ENCODE results near the gene SORCS2.

DNA sequence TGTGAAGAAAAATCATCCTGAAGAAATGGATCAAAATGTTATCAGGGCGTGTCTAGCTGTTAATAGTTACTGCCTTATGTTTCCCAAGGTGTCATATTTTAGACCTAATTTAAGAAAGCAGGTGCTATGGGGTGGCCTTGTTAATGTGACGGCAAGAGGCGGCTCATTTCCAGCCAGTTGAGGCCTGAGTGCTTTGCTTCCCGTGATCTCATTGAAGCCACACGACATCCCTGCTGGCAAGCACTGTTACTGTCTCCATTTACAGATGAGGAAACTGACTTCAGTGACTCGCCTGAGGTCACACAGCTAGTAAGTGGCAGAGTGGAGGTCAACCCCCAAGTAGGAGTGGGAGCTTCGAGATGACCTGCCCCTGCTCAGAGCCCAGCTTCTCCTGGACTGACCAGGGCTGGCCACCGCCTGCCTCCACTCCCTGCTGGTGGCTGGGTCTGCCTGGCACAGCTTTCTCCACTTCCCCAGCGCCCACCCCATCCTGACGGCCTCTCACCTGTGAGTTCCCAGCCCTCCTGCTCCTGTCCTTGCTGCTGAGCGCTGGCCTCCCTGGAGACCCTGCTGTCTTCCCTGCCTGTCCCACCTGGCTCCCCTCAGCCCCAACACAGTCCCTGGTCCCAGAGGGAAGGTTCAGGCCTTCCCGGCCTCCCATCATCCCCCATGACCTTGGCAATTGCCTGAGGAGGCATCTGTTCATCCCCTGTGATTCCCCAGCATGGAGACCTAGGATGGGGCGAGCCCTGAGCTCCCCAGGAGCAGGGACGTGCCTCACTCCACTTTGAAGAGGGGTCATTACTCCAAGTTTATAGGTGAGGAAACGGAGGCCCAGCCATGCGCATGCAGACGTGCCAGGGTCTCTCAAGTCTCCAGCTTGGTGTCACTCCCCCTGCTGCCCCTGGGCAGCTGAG is 47.7 kb upstream of the SORCS2 start:
- TF ChIP-seq, protein P1, sequence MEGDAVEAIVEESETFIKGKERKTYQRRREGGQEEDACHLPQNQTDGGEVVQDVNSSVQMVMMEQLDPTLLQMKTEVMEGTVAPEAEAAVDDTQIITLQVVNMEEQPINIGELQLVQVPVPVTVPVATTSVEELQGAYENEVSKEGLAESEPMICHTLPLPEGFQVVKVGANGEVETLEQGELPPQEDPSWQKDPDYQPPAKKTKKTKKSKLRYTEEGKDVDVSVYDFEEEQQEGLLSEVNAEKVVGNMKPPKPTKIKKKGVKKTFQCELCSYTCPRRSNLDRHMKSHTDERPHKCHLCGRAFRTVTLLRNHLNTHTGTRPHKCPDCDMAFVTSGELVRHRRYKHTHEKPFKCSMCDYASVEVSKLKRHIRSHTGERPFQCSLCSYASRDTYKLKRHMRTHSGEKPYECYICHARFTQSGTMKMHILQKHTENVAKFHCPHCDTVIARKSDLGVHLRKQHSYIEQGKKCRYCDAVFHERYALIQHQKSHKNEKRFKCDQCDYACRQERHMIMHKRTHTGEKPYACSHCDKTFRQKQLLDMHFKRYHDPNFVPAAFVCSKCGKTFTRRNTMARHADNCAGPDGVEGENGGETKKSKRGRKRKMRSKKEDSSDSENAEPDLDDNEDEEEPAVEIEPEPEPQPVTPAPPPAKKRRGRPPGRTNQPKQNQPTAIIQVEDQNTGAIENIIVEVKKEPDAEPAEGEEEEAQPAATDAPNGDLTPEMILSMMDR (IDR thresholded peaks at IDR 0.05): no peak
- TF ChIP-seq POLR2A (IDR thresholded peaks at IDR 0.05): no peak
